HUES6 (cell line): ENCODE results near the gene CHCT1.

Source experiments
- H3K27ac ChIP-seq: 2 replicates; pipeline ENCODE4 v1.7.0; 2013; ENCODE audit warnings: low read depth, mild to moderate bottlenecking, low read length, inconsistent platforms
- H3K27me3 ChIP-seq: 2 replicates; pipeline ENCODE4 v1.6.1; 2013; ENCODE audit warnings: low read length; ENCODE audit not compliant: control insufficient read depth, insufficient read depth
- H3K36me3 ChIP-seq: 2 replicates; pipeline ENCODE4 v1.6.1; 2013; ENCODE audit warnings: low read length; ENCODE audit not compliant: control insufficient read depth, insufficient read depth
- H3K4me1 ChIP-seq: 2 replicates; pipeline ENCODE4 v1.6.1; 2013; ENCODE audit warnings: low read length; ENCODE audit not compliant: control insufficient read depth, insufficient read depth
- H3K4me3 ChIP-seq: 2 replicates; pipeline ENCODE4 v1.5.1; 2013; ENCODE audit warnings: low read depth, low read length
- H3K9ac ChIP-seq: one replicate; pipeline ENCODE4 v1.6.1; 2013; ENCODE audit warnings: mild to moderate bottlenecking, low read length
- H3K9me3 ChIP-seq: 2 replicates; pipeline ENCODE4 v1.6.1; 2013; ENCODE audit warnings: low read depth, low read length; ENCODE audit not compliant: control insufficient read depth, insufficient read depth

Gene CHCT1

GRCh38 chr17:60390186-60390585, 32.1 kb upstream of the CHCT1 start:
- no peaks in the 10 kb centered on the region for H3K9me3 ChIP-seq
- H3K4me3 ChIP-seq: peak overlapping the region; percentile 88
- H3K36me3 ChIP-seq: no peaks in the 10 kb centered on the region
- peaks cover 51% of the 10 kb centered on the region for H3K4me1 ChIP-seq
- no peak overlapping the region; the same call in 1 of the 2 replicates for H3K27ac ChIP-seq
- no peaks in the 10 kb centered on the region for H3K27me3 ChIP-seq
- H3K9ac ChIP-seq: no peak overlapping the region

GRCh38 chr17:60390925-60391470, 31.3 kb upstream of the CHCT1 start:
- Histone ChIP-seq H3K4me3 (peak overlapping the region; percentile 88), H3K9ac (peak overlapping the region; percentile 80), H3K4me1 (peaks cover 43% of the 10 kb centered on the region), H3K27ac (peak overlapping the region; percentile 89), H3K27me3 (no peaks in the 10 kb centered on the region), H3K9me3 (no peaks in the 10 kb centered on the region), H3K36me3 (no peaks in the 10 kb centered on the region)

- peak overlapping the region; percentile 88 for H3K4me3 ChIP-seq
- H3K4me1 ChIP-seq: peaks cover 39% of the 10 kb centered on the region
Observed at GRCh38 chr17:60391471-60392041, 30.7 kb upstream of the CHCT1 start.

GRCh38 chr17:60392042-60392844, 30.0 kb upstream of the CHCT1 start, which contains the start of gene USP32:
Gene USP32 (minus strand): TSS chr17:60392133. CDS start chr17:60391939, 194 bp downstream.
- Histone ChIP-seq H3K9me3 (no peaks in the 10 kb centered on the region), H3K4me3 (peak within 1 kb of the TSS; percentile 88), H3K27ac (peak within 1 kb of the TSS; percentile 89), H3K27me3 (no peaks in the 10 kb centered on the region), H3K4me1 (peaks cover 32% of the 10 kb centered on the region), H3K36me3 (no peaks in the 10 kb centered on the region), H3K9ac (peak within 1 kb of the TSS; percentile 88)

More at GRCh38 chr17:60391471-60392041, 30.7 kb upstream of the CHCT1 start:
- no peaks in the 10 kb centered on the region for H3K27me3 ChIP-seq
- peak overlapping the region; percentile 89 for H3K27ac ChIP-seq
- no peaks in the 10 kb centered on the region for H3K9me3 ChIP-seq
- H3K9ac ChIP-seq: peak overlapping the region; percentile 80
- no peaks in the 10 kb centered on the region for H3K36me3 ChIP-seq

GRCh38 chr17:60392845-60393702, 29.2 kb upstream of the CHCT1 start:
- no peaks in the 10 kb centered on the region for H3K9me3 ChIP-seq
- no peaks in the 10 kb centered on the region for H3K36me3 ChIP-seq
- peak overlapping the region; percentile 88 for H3K4me3 ChIP-seq
- H3K27ac ChIP-seq: peak overlapping the region; percentile 89
- H3K27me3 ChIP-seq: no peaks in the 10 kb centered on the region
- H3K9ac ChIP-seq: peak overlapping the region; percentile 88
- peaks cover 23% of the 10 kb centered on the region for H3K4me1 ChIP-seq

- Histone ChIP-seq H3K36me3 (no peaks in the 10 kb centered on the region), H3K27me3 (no peaks in the 10 kb centered on the region), H3K4me1 (peaks cover 13% of the 10 kb centered on the region), H3K9me3 (no peaks in the 10 kb centered on the region), H3K9ac (no peak overlapping the region), H3K4me3 (no peak overlapping the region), H3K27ac (no peak overlapping the region)
Observed at GRCh38 chr17:60393840-60394723, 28.2 kb upstream of the CHCT1 start.

GRCh38 chr17:60395508-60396065, 26.7 kb upstream of the CHCT1 start:
- Histone ChIP-seq H3K27me3 (no peaks in the 10 kb centered on the region), H3K36me3 (no peaks in the 10 kb centered on the region), H3K9ac (no peak overlapping the region), H3K4me3 (no peak overlapping the region), H3K4me1 (peaks cover 6% of the 10 kb centered on the region; the same call in 1 of the 2 replicates), H3K9me3 (no peaks in the 10 kb centered on the region), H3K27ac (no peak overlapping the region)

GRCh38 chr17:60396412-60396811, 25.9 kb upstream of the CHCT1 start:
- Histone ChIP-seq H3K27me3 (no peaks in the 10 kb centered on the region), H3K9ac (no peak overlapping the region), H3K4me1 (peaks cover 5% of the 10 kb centered on the region; the same call in 1 of the 2 replicates), H3K36me3 (no peaks in the 10 kb centered on the region), H3K9me3 (no peaks in the 10 kb centered on the region), H3K27ac (no peak overlapping the region), H3K4me3 (no peak overlapping the region)

GRCh38 chr17:60398227-60398959, 23.9 kb upstream of the CHCT1 start:
- H3K27me3 ChIP-seq: no peaks in the 10 kb centered on the region

More at GRCh38 chr17:60398227-60398959, 23.9 kb upstream of the CHCT1 start:
- Histone ChIP-seq H3K4me3 (no peak overlapping the region), H3K27ac (no peak overlapping the region), H3K4me1 (no peaks in the 10 kb centered on the region), H3K9me3 (no peaks in the 10 kb centered on the region), H3K9ac (no peak overlapping the region), H3K36me3 (no peaks in the 10 kb centered on the region)
